Adrenal gland (tissue), 12 donors: ENCODE measurements around the gene SMAD3. TPM values are rescaled to one million over a fixed set of nuclear protein-coding genes. Genes with fewer than 3 reads are reported as not detected.

Experiments
- DNase-seq, 7 donors: peaks; one replicate each; pipeline ENCODE4 v3.0.0-alpha.2; 2019 to 2020
- H3K27ac ChIP-seq, 5 donors: fragments of 200-600 bp; sonication (generic) in 4 of 5; 1 replicate in 3 of 5; 2 replicates in 2 of 5; pipeline versions ENCODE4 v1.5.1 to v1.8.0; 2016 to 2020; ENCODE audit warnings: mild to moderate bottlenecking in 1 of 5
- H3K27me3 ChIP-seq: fragments of 200-600 bp; 2 replicates; pipeline ENCODE4 v1.8.0; 2021
- H3K36me3 ChIP-seq, 2 donors: fragments of 200-600 bp; replicated peaks in 1 of 2; 1 replicate in 1 of 2; 2 replicates in 1 of 2; pipeline versions ENCODE4 v1.5.1 to v1.8.0; 2018 to 2022
- H3K4me1 ChIP-seq, 2 donors: fragments of 200-600 bp; replicated peaks in 1 of 2; 1 replicate in 1 of 2; 2 replicates in 1 of 2; pipeline versions ENCODE4 v1.5.1 to v1.8.0; 2018 to 2021
- H3K4me3 ChIP-seq, 4 donors: fragments of 200-600 bp; sonication (generic) in 3 of 4; one replicate each; pipeline ENCODE4 v1.5.1; 2016 to 2018
- H3K9me3 ChIP-seq, 3 donors: fragments of 200-600 bp; sonication (generic) in 1 of 3; replicated peaks in 1 of 3; 1 replicate in 2 of 3; 2 replicates in 1 of 3; pipeline versions ENCODE4 v1.5.1 to v1.8.0; 2016 to 2021
- POLR2A ChIP-seq, 2 donors: fragments of 450-650 bp; IDR thresholded peaks; one replicate each; pipeline ENCODE4 v1.6.1; 2017; ENCODE audit warnings: antibody characterized with exemption in 2 of 2, mild to moderate bottlenecking in 2 of 2, moderate library complexity in 1 of 2
- WGBS, 4 donors: extraction: QIAGEN DNeasy Blood & Tissue Kit in 2 of 4; methylation state at CpG; one replicate each; pipeline versions ENCODE4 v1.1.5 to v1.1.7; 2013 to 2017; 5-methylcytosine and 5-hydroxymethylcytosine counted together
- intact Hi-C, 2 donors: fragments of 100-400 bp; cut with DNase I; formaldehyde crosslinking; loops; one replicate each; pipeline versions ENCODE4 v1.14.1 to v1.15.0; 2022 to 2023
- polyA plus RNA-seq, 3 donors: library from polyadenylated mRNA; stranded (reverse); fragments of 200-250 nt in 2 of 3; fragments of 350-450 nt in 1 of 3; fragmentation: Illumina TruSeq in 1 of 3; extraction: RNeasy Lipid Tissue Mini Kit (QIAGEN cat#74804) in 1 of 3; gene quantifications; one replicate each; pipeline ENCODE4 v1.2.3, GENCODE V29; 2013 to 2014
- total RNA-seq, 9 donors: library from RNA; depleted of rRNA in 4 of 9; stranded (reverse); fragments of >200 nt in 4 of 9; fragments of 120-200 nt in 1 of 9; fragmentation: NEBNext Ultra II Directional in 1 of 9; extraction: Animal tissue kit (Norgen Biotek cat#: 25700) in 1 of 9; gene quantifications; one replicate each; pipeline versions ENCODE4 v1.1.0 to v1.2.4, GENCODE V29; 2013 to 2023
- TF ChIP-seq, protein P1 (sequence below), 6 experiments: fragments of 450-650 bp in 4 of 6; fragments of 200-600 bp in 2 of 6; sonication (generic) in 1 of 6; IDR thresholded peaks; 1 replicate in 5 of 6; 2 replicates in 1 of 6; pipeline versions ENCODE4 v1.5.1 to v1.8.0; 2016 to 2021; ENCODE audit warnings: antibody characterized with exemption in 6 of 6, mild to moderate bottlenecking in 2 of 6, moderate library complexity in 1 of 6
- donor health status: healthy with polysubstance abuse.
- donor health status: Bipolar disorder and iron deficiency.
- donor health status: DM: yes; HTN: yes; CAD: no.
- donor health status: DM: no; HTN: no; CAD: no.
- donor health status: DM: no; HTN: no; CAD: no.
- donor health status: DM: yes; HTN: yes; CAD: no.

Gene SMAD3
- total and polyA plus RNA-seq, 12 donors, result 6.4 to 92.0 (median 8.0) TPM

DNA sequence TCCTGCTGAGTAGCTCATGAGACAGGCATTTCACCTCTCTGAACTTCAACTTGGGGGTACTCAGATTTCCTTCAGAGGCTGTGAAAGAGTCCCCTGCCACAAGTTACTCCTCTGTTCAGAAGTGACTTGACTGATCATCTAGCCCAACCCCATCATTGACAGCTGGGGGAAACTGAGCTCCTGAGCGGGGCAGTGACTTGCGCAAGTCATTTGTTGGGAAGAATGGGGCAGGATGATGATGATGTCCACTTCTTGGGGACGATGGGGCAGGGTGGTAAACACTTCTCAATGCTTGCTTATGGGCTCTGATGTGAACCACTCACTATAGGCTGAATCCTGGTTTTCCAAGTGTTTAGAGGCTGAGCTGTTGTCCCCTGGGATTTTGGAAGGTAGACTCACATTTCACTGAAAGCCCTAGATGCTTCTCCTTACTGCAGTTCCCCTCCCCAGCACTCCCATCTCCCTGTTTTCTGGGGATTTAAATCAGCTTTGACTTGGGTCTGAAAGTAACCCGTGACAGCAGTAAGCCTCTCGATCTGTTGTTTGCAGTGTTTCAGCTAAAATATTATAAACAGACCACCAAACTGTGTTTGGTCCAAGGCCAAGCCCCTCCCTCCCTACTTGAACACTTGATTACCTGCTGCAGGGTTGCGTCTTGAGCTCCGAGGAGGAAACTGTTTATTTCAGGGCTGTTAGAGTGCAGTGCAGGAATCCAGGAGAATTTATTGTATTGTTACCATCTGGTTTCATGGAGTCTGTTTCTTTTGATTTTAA, 25.1 kb downstream of the SMAD3 start:
- Histone ChIP-seq H3K4me1 (peaks cover 11 to 43% of the 10 kb centered on the region in 2 donors), H3K27me3 (no peaks in the 10 kb centered on the region), H3K36me3 (no peaks in the 10 kb centered on the region), H3K27ac (peak overlapping the region in 1 of 5 donors; percentile 11), H3K9me3 (no peaks in the 10 kb centered on the region), H3K4me3 (no peak overlapping the region)
- TF ChIP-seq, protein P1, sequence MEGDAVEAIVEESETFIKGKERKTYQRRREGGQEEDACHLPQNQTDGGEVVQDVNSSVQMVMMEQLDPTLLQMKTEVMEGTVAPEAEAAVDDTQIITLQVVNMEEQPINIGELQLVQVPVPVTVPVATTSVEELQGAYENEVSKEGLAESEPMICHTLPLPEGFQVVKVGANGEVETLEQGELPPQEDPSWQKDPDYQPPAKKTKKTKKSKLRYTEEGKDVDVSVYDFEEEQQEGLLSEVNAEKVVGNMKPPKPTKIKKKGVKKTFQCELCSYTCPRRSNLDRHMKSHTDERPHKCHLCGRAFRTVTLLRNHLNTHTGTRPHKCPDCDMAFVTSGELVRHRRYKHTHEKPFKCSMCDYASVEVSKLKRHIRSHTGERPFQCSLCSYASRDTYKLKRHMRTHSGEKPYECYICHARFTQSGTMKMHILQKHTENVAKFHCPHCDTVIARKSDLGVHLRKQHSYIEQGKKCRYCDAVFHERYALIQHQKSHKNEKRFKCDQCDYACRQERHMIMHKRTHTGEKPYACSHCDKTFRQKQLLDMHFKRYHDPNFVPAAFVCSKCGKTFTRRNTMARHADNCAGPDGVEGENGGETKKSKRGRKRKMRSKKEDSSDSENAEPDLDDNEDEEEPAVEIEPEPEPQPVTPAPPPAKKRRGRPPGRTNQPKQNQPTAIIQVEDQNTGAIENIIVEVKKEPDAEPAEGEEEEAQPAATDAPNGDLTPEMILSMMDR (IDR thresholded peaks at IDR 0.05), result no peak
- WGBS, 4 donors, result 71 to 83% (median 80%) methylated on average over 7 of the region's 7 CpGs
- intact Hi-C loops, result no loop called here
- DNase-seq, result no peak

DNA sequence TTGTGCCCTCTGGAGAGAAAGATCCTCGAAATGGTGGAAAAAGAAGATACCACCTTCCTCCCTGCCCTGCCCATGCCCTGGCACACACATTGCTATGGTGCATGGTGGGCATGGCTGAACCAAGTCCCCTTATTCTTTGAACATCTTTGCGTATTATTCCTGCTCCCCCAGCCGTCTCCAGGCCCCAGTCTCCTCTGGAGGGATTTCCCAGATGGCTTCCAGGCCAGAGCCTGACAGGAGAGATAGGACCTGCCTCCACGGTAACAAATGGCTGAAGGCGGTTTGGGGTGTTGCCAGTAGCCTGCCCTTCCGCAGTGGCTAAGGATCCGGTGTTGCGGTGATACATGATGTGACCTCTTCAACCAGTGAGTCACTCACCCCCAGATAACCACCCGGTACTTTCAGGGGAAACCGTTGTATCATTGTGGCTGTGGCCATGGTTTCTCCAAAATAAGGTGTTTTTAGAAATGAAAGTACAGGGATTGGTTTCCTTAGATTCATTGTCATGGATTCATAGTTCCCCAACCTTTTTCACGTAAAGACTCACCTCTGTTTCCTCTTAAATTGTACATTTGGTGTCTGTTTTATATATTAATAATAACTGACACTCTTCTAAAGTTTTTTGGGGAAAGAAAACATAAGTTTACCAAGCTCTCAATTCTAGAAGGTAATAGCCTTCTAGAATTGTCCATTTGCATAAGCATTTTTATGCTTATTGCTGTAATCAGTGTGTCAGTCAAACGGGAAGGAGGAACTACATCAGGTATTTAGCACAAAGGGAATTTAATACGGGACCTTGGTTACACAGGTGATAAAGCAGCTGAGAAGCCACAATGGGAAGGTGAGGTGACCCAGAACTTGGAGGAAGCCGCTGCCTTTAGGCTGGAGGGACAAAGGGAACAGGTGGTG, 25.9 kb downstream of the SMAD3 start:
- H3K4me1 ChIP-seq, result peaks cover 11 to 38% of the 10 kb centered on the region in 2 donors
- TF ChIP-seq POLR2A (IDR thresholded peaks at IDR 0.05), result no peak
- TF ChIP-seq, protein P1 (IDR thresholded peaks at IDR 0.05), result no peak
- no peaks in the 10 kb centered on the region for H3K27me3 ChIP-seq
- intact Hi-C loops, result no loop called here
- peak overlapping the region in 2 of 5 donors; percentile 11 to 36 for H3K27ac ChIP-seq
- 28 to 44% (median 33%) methylated on average over 12 to 14 of the region's 14 CpGs for WGBS, 4 donors
- no peaks in the 10 kb centered on the region for H3K36me3 ChIP-seq
- H3K9me3 ChIP-seq, result no peaks in the 10 kb centered on the region
- no peak overlapping the region for H3K4me3 ChIP-seq
- DNase-seq, result peak; percentile 82 to 96 (median 93)

DNA sequence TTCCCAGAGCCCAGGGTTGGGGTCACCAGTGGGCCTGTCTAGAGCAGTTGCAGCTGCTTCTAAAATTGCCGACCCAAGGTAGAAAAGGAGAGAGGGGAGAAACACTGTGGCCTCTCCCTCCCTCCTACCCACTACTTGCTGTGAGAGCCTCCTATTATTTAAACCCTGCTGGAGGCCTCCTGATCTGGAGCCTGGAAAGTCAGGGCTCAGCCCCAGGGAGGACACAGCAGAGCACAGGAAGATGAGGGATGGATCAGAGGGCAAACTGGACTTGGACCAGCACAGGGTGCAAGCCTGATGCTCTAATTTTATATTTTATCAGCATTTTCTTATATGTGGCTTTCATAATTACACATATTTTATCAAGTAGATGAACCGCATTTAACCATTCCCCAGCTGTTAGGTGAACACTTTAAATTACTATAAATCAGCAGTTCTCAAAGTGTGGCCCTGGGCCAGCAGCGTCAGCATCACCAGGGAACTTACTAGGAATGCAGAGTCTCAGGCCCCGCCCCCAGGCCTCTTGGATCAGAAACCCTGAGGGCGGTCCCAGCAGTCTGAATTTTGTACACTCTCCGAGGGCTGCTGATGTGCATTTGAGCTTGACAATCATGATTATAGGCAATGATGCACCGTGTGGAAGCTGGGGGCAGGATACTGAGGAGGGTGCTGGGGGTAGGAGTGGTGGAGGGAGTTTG, 26.7 kb downstream of the SMAD3 start:
- DNase-seq, result no peak
- no peak overlapping the region for H3K4me3 ChIP-seq
- H3K27me3 ChIP-seq, result no peaks in the 10 kb centered on the region
- intact Hi-C loops, result no loop called here
- H3K9me3 ChIP-seq, result no peaks in the 10 kb centered on the region
- H3K27ac ChIP-seq, result peak overlapping the region in 1 of 5 donors; percentile 36
- 81 to 89% (median 84%) methylated on average over 7 of the region's 7 CpGs for WGBS, 4 donors
- H3K36me3 ChIP-seq, result no peaks in the 10 kb centered on the region
- H3K4me1 ChIP-seq, result peaks cover 11 to 36% of the 10 kb centered on the region in 2 donors
- TF ChIP-seq POLR2A (IDR thresholded peaks at IDR 0.05), result no peak
- TF ChIP-seq, protein P1 (IDR thresholded peaks at IDR 0.05), result no peak
